Erythroblast (primary cell): ENCODE data around the gene MEOX2.

Source experiments
- GATA1 ChIP-seq: IDR thresholded peaks from 2 replicates; pipeline ENCODE4 v1.6.1; 2011; ENCODE audit warnings: low read depth, mild to moderate bottlenecking, control low read depth, low read length, moderate library complexity
- POLR2A ChIP-seq: IDR thresholded peaks from 2 replicates; pipeline ENCODE4 v1.6.1; 2011; ENCODE audit warnings: mild to moderate bottlenecking, low read length

DNA sequence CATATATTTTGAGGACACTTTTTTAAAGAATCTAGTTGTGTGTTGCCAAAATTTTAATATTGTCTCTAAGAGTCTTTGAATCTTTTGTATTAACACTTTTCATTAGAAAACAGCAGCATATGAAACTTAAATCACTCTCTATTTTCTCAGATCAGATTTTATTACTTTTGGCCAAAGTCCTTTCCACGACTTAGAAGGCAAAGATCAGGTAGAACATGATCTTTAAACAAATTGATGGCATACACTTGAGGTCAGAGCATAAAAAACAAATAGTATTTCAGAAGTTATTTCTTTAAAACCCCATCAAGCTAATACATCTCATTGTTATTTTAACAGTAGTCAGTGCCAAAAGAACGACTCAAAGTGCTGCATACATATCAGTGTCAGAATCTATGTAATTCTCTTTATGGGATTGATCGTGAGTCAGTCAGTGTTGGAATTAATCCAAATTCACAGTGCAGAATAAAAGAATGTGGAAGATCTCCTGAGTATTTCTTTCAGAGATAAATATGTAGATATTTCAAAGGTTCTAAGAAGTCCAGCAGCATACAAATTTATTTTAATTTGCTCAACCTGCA is 115.1 kb downstream of the MEOX2 start:
- no peak for TF ChIP-seq POLR2A
- TF ChIP-seq GATA1 = no peak
